HepG2 (cell line): ENCODE results near the gene ACP2. TPM values are rescaled to one million over a fixed set of nuclear protein-coding genes. Genes with fewer than 3 reads are reported as not detected.

Source experiments
- ATAC-seq: fragments of 200-7000 bp; cut with Tn5 transposase; 3 replicates; pipeline ENCODE4 v1.9.1; 2020; ENCODE audit warnings: mild to moderate bottlenecking, moderate library complexity
- BruUV-seq: library from RNA; stranded (reverse); fragments of 400-500 nt; replicated peaks from 2 replicates; lab custom pipeline; 2021; lab: Mats Ljungman, UMichigan
- CTCF ChIA-PET: fragments of 300-600 bp; formaldehyde crosslinking; extraction: SDS; loops from one replicate; lab custom pipeline; 2021; ENCODE audit warnings: low total read pairs, inconsistent platforms, low intra/inter-chr PET ratio; lab: Yijun Ruan, JAX
- POLR2A ChIA-PET: fragments of 350-600 bp; sonication (Branson Sonifier 250); formaldehyde crosslinking; loops from one replicate; lab custom pipeline; 2020; ENCODE audit warnings: antibody characterized with exemption, inconsistent platforms; lab: Yijun Ruan, JAX
- DNase-seq: peaks from one replicate; pipeline ENCODE4 v3.0.0-alpha.2; 2015; ENCODE audit warnings: low spot score
- FAIRE-seq: peaks from 3 replicates; lab custom pipeline; 2011; peaks lifted over from hg19 to GRCh38; lab: Jason Lieb, UNC
- H2AFZ ChIP-seq: one replicate; pipeline ENCODE4 v1.6.1; 2011; ENCODE audit warnings: low read length, inconsistent platforms
- H3K27ac ChIP-seq: fragments of 300-600 bp; 3 replicates; pipeline ENCODE4 v1.8.0; 2011; ENCODE audit warnings: mixed run types, mild to moderate bottlenecking, mixed read lengths, low read length, inconsistent platforms; ENCODE audit not compliant: insufficient read depth; ENCODE audit errors: extremely low read length
- H3K27me3 ChIP-seq, 2 experiments: fragments of 200-600 bp in 1 of 2; 2 replicates in 1 of 2; 3 replicates in 1 of 2; pipeline versions ENCODE4 v1.6.0 to v1.8.0; 2011; ENCODE audit warnings: low read length in 2 of 2, mild to moderate bottlenecking in 2 of 2, moderate library complexity in 2 of 2, inconsistent platforms in 1 of 2; ENCODE audit not compliant: insufficient read depth in 2 of 2, control insufficient read depth in 1 of 2
- H3K36me3 ChIP-seq, 2 experiments: fragments of 200-600 bp in 1 of 2; replicated peaks in 1 of 2; 2 replicates in 1 of 2; 3 replicates in 1 of 2; pipeline versions ENCODE4 v1.5.1 to v1.8.0; 2011; ENCODE audit warnings: low read length in 2 of 2, inconsistent platforms in 1 of 2; ENCODE audit not compliant: insufficient read depth in 2 of 2, control insufficient read depth in 1 of 2
- H3K4me1 ChIP-seq: 2 replicates; pipeline ENCODE4 v1.5.1; 2012; ENCODE audit warnings: low read length, inconsistent platforms; ENCODE audit not compliant: insufficient read depth
- H3K4me2 ChIP-seq: 2 replicates; pipeline ENCODE4 v1.6.0; 2011; ENCODE audit warnings: low read depth, low read length, inconsistent platforms
- H3K4me3 ChIP-seq, 3 experiments: fragments of 200-600 bp in 1 of 3; sonication (generic), shearing (Covaris generic) in 1 of 3; replicated peaks in 1 of 3; 2 replicates each; pipeline ENCODE4 v1.5.1; 2011 to 2016; ENCODE audit warnings: low read length in 3 of 3, inconsistent platforms in 2 of 3, low read depth in 2 of 3, mild to moderate bottlenecking in 2 of 3, control low read depth in 1 of 3, mixed read lengths in 1 of 3; ENCODE audit not compliant: insufficient read depth in 1 of 3
- H3K79me2 ChIP-seq: one replicate; pipeline ENCODE4 v1.6.1; 2011; ENCODE audit warnings: low read length, inconsistent platforms; ENCODE audit not compliant: insufficient read depth
- H3K9ac ChIP-seq: 2 replicates; pipeline ENCODE4 v1.6.0; 2011; ENCODE audit warnings: mild to moderate bottlenecking, low read depth, low read length, inconsistent platforms; ENCODE audit not compliant: insufficient read depth
- H3K9me3 ChIP-seq: 2 replicates; pipeline ENCODE4 v1.5.1; 2012; ENCODE audit warnings: mild to moderate bottlenecking, low read length
- H4K20me1 ChIP-seq: 2 replicates; pipeline ENCODE4 v1.6.0; 2011; ENCODE audit warnings: inconsistent platforms, mild to moderate bottlenecking, low read length, moderate library complexity; ENCODE audit not compliant: insufficient read depth
- GABPA ChIP-seq, 2 experiments: IDR thresholded peaks; 2 replicates each; pipeline ENCODE4 v1.6.1; 2011 to 2016; ENCODE audit warnings: low read depth in 2 of 2, low read length in 1 of 2, missing biosample characterization in 1 of 2, missing genetic modification characterization in 1 of 2
- HDAC2 ChIP-seq: sonication (generic); formaldehyde crosslinking; IDR thresholded peaks from 2 replicates; pipeline ENCODE4 v1.4.0; 2020; ENCODE audit warnings: missing genetic modification reagents
- MED1 ChIP-seq: sonication (generic); formaldehyde crosslinking; IDR thresholded peaks from 2 replicates; pipeline ENCODE4 v1.4.0; 2020; ENCODE audit warnings: missing genetic modification reagents
- MXI1 ChIP-seq: IDR thresholded peaks from 3 replicates; pipeline ENCODE4 v1.6.1; 2012; ENCODE audit warnings: low read depth, low read length, inconsistent platforms, borderline replicate concordance
- TCF7 ChIP-seq: sonication (generic); IDR thresholded peaks from 2 replicates; pipeline ENCODE4 v1.6.1; 2016; ENCODE audit warnings: antibody characterized with exemption, low read depth
- ZNF510 ChIP-seq: sonication (generic); formaldehyde crosslinking; IDR thresholded peaks from 2 replicates; pipeline ENCODE4 v1.4.0; 2020; ENCODE audit warnings: low read depth, mild to moderate bottlenecking, missing genetic modification reagents
- ZNF558 ChIP-seq: sonication (generic); formaldehyde crosslinking; IDR thresholded peaks from 2 replicates; pipeline ENCODE4 v1.9.0; 2022; ENCODE audit warnings: mild to moderate bottlenecking, missing genetic modification reagents, borderline replicate concordance
- ZNF790 ChIP-seq: sonication (generic); formaldehyde crosslinking; IDR thresholded peaks from 2 replicates; pipeline ENCODE4 v1.8.0; 2022; ENCODE audit warnings: missing genetic modification reagents, mild to moderate bottlenecking, borderline replicate concordance
- WGBS: methylation state at CpG from one replicate; pipeline ENCODE4 v1.1.6; 2017; ENCODE audit warnings: low lambda C conversion rate; 5-methylcytosine and 5-hydroxymethylcytosine counted together
- in situ Hi-C: cut with HindIII; loops from 2 replicates; pipeline ENCODE4 v1.10.0; 2017; ENCODE audit warnings: low pct_unique_long_range_greater_than_20kb; ENCODE audit not compliant: extremely low pct_ligation_motif_present
- intact Hi-C: fragments of 100-400 bp; cut with micrococcal nuclease; formaldehyde crosslinking; loops from one replicate; pipeline ENCODE4 v1.10.0; 2022; ENCODE audit not compliant: unreplicated experiment
- polyA plus RNA-seq, 8 experiments: library from polyadenylated mRNA; depleted of rRNA in 3 of 8; stranded (reverse) in 7 of 8; unstranded in 1 of 8; fragments of >200 nt; fragmentation: Illumina TruSeq in 4 of 8; extraction: Trizol in 4 of 8; gene quantifications; 2 replicates each; pipeline versions ENCODE4 v1.2.1 to v1.2.3, GENCODE V29; 2011 to 2016; ENCODE audit warnings: low read depth in 4 of 8, missing spikeins in 1 of 8, mixed read lengths in 1 of 8; ENCODE audit not compliant: insufficient read depth in 1 of 8
- total RNA-seq, 5 experiments: library from RNA; depleted of rRNA; stranded (reverse); fragments of >200 nt; fragmentation: Illumina TruSeq; extraction: Trizol; gene quantifications; 2 replicates each; pipeline ENCODE4 v1.2.3, GENCODE V29; 2016; ENCODE audit warnings: low read depth in 1 of 5
- TF ChIP-seq, protein P1 (sequence below): IDR thresholded peaks from 2 replicates; pipeline ENCODE4 v1.6.1; 2016; ENCODE audit warnings: control low read depth
- TF ChIP-seq, protein P2 (sequence below): sonication (generic); formaldehyde crosslinking; IDR thresholded peaks from 2 replicates; pipeline ENCODE4 v1.4.0; 2020; ENCODE audit warnings: missing genetic modification reagents, borderline replicate concordance
- TF ChIP-seq, protein P3 (sequence below): sonication (generic); formaldehyde crosslinking; IDR thresholded peaks from 2 replicates; pipeline ENCODE4 v1.8.1; 2022; ENCODE audit warnings: mild to moderate bottlenecking, missing genetic modification reagents
- TF ChIP-seq, protein P4 (sequence below): sonication (generic); formaldehyde crosslinking; IDR thresholded peaks from 2 replicates; pipeline ENCODE4 v1.5.0; 2020; ENCODE audit warnings: mild to moderate bottlenecking, missing genetic modification reagents, borderline replicate concordance

ACP2 gene
- total and polyA plus RNA-seq, 2 of the 13 experiments (the other 11 are each of a cell fraction or from before 2014, with no cell fraction given): 17.7 to 20.2 TPM

DNA sequence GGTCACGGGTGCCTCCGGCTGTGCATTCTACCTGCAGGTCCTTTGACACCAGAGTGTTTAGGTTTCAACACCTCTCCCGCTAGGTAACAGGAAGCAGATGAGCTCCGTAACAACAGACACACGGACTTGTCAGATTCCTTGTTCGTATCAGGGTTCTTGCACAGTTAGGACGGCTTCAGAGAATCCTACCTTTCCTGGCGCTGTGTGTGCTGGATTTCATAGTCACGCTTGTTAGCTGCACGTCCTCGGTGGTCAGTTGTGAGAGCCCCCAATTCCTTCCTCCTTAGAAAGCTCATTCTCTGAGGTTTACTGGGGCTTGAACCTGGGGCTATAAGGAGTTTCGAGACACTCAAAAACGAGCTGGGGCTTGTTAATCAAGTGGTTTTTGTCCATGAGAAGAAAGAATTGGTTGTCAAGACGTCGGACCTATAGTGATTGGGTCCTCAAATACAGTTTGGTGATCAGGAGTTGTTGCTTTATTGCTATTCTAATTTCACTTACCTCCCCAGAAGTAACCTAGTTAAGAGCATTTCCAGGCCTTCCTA, 33.2 kb downstream of the ACP2 start:
- Histone ChIP-seq H3K4me2 (peak overlapping the region; percentile 91), H3K4me3 (peak overlapping the region; percentile 70 to 86 (median 79)), H3K9ac (peak overlapping the region; percentile 88), H3K27ac (peak overlapping the region; percentile 86), H3K4me1 (peaks cover 62% of the 10 kb centered on the region), H4K20me1 (peaks cover 22% of the 10 kb centered on the region), H3K27me3 (no peaks in the 10 kb centered on the region; a peak in 1 of 5 replicates), H2AFZ (no peak overlapping the region), H3K9me3 (0 out of 2 replicates have a peak, but pooled peaks cover under 1% of the 10 kb centered on the region), H3K79me2 (peaks cover 42% of the 10 kb centered on the region), H3K36me3 (peaks cover 3 to 12% of the 10 kb centered on the region in 2 experiments; a peak in 2 of 5 replicates)
- 3% methylated on average over 15 of the region's 15 CpGs for WGBS
- ChIA-PET POLR2A (interaction anchor here (0.7 to 4.6 kb wide), 19 partner anchors 10 to 211 kb away, joined by 3 to 247 read pairs (median 8); partner anchors contain the start of genes ACP2, NR1H3 and PACSIN3), CTCF (no interaction called here)
- peak; percentile 52 for ATAC-seq
- peak; percentile 48 for DNase-seq
- BruUV-seq: TSS peak; percentile 76
- in situ Hi-C loops (no loop called here), intact Hi-C loops (loop anchor here (2.0 kb wide), 1 partner anchor 27 kb away; no protein-coding TSS in a partner anchor)
- peak; percentile 36 for FAIRE-seq
- TF ChIP-seq ZNF510 (CRISPR knock-in tag): no peak
- TF ChIP-seq, protein P1, sequence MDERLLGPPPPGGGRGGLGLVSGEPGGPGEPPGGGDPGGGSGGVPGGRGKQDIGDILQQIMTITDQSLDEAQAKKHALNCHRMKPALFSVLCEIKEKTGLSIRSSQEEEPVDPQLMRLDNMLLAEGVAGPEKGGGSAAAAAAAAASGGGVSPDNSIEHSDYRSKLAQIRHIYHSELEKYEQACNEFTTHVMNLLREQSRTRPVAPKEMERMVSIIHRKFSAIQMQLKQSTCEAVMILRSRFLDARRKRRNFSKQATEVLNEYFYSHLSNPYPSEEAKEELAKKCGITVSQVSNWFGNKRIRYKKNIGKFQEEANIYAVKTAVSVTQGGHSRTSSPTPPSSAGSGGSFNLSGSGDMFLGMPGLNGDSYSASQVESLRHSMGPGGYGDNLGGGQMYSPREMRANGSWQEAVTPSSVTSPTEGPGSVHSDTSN: no peak
- no peak for TF ChIP-seq GABPA (IDR thresholded peaks at IDR 0.05; ENCODE audit: low read depth, low read length)
- TF ChIP-seq GABPA (CRISPR knock-in tag; IDR thresholded peaks at IDR 0.05; ENCODE audit: low read depth): no peak
- no peak for TF ChIP-seq ZNF558
- TF ChIP-seq TCF7: no peak
- TF ChIP-seq MXI1: no peak
- no peak for TF ChIP-seq ZNF790 (CRISPR knock-in tag)
- no peak for TF ChIP-seq HDAC2 (CRISPR knock-in tag)
- no peak for TF ChIP-seq MED1 (CRISPR knock-in tag)
- TF ChIP-seq, protein P2, sequence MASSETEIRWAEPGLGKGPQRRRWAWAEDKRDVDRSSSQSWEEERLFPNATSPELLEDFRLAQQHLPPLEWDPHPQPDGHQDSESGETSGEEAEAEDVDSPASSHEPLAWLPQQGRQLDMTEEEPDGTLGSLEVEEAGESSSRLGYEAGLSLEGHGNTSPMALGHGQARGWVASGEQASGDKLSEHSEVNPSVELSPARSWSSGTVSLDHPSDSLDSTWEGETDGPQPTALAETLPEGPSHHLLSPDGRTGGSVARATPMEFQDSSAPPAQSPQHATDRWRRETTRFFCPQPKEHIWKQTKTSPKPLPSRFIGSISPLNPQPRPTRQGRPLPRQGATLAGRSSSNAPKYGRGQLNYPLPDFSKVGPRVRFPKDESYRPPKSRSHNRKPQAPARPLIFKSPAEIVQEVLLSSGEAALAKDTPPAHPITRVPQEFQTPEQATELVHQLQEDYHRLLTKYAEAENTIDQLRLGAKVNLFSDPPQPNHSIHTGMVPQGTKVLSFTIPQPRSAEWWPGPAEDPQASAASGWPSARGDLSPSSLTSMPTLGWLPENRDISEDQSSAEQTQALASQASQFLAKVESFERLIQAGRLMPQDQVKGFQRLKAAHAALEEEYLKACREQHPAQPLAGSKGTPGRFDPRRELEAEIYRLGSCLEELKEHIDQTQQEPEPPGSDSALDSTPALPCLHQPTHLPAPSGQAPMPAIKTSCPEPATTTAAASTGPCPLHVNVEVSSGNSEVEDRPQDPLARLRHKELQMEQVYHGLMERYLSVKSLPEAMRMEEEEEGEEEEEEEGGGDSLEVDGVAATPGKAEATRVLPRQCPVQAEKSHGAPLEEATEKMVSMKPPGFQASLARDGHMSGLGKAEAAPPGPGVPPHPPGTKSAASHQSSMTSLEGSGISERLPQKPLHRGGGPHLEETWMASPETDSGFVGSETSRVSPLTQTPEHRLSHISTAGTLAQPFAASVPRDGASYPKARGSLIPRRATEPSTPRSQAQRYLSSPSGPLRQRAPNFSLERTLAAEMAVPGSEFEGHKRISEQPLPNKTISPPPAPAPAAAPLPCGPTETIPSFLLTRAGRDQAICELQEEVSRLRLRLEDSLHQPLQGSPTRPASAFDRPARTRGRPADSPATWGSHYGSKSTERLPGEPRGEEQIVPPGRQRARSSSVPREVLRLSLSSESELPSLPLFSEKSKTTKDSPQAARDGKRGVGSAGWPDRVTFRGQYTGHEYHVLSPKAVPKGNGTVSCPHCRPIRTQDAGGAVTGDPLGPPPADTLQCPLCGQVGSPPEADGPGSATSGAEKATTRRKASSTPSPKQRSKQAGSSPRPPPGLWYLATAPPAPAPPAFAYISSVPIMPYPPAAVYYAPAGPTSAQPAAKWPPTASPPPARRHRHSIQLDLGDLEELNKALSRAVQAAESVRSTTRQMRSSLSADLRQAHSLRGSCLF (CRISPR knock-in tag): no peak
- TF ChIP-seq, protein P3, sequence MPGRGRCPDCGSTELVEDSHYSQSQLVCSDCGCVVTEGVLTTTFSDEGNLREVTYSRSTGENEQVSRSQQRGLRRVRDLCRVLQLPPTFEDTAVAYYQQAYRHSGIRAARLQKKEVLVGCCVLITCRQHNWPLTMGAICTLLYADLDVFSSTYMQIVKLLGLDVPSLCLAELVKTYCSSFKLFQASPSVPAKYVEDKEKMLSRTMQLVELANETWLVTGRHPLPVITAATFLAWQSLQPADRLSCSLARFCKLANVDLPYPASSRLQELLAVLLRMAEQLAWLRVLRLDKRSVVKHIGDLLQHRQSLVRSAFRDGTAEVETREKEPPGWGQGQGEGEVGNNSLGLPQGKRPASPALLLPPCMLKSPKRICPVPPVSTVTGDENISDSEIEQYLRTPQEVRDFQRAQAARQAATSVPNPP (CRISPR knock-in tag): no peak
- TF ChIP-seq, protein P4, sequence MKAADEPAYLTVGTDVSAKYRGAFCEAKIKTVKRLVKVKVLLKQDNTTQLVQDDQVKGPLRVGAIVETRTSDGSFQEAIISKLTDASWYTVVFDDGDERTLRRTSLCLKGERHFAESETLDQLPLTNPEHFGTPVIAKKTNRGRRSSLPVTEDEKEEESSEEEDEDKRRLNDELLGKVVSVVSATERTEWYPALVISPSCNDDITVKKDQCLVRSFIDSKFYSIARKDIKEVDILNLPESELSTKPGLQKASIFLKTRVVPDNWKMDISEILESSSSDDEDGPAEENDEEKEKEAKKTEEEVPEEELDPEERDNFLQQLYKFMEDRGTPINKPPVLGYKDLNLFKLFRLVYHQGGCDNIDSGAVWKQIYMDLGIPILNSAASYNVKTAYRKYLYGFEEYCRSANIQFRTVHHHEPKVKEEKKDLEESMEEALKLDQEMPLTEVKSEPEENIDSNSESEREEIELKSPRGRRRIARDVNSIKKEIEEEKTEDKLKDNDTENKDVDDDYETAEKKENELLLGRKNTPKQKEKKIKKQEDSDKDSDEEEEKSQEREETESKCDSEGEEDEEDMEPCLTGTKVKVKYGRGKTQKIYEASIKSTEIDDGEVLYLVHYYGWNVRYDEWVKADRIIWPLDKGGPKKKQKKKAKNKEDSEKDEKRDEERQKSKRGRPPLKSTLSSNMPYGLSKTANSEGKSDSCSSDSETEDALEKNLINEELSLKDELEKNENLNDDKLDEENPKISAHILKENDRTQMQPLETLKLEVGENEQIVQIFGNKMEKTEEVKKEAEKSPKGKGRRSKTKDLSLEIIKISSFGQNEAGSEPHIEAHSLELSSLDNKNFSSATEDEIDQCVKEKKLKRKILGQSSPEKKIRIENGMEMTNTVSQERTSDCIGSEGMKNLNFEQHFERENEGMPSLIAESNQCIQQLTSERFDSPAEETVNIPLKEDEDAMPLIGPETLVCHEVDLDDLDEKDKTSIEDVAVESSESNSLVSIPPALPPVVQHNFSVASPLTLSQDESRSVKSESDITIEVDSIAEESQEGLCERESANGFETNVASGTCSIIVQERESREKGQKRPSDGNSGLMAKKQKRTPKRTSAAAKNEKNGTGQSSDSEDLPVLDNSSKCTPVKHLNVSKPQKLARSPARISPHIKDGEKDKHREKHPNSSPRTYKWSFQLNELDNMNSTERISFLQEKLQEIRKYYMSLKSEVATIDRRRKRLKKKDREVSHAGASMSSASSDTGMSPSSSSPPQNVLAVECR (CRISPR knock-in tag): no peak
